Neutrophil (primary cell): ENCODE results near the gene RBM33.

Experiments used
- H3K27ac ChIP-seq: fragments of 200-600 bp; sonication (generic); 2 replicates; pipeline ENCODE4 v1.5.1; 2016; ENCODE audit warnings: mild to moderate bottlenecking, moderate library complexity
- H3K27me3 ChIP-seq: fragments of 200-600 bp; sonication (generic); 2 replicates; pipeline ENCODE4 v1.6.0; 2016; ENCODE audit warnings: mild to moderate bottlenecking
- H3K36me3 ChIP-seq: fragments of 200-600 bp; sonication (generic); 2 replicates; pipeline ENCODE4 v1.5.1; 2017
- H3K4me1 ChIP-seq, 2 experiments: fragments of 200-600 bp in 1 of 2; sonication (generic) in 1 of 2; 1 replicate in 1 of 2; 2 replicates in 1 of 2; pipeline versions ENCODE4 v1.5.1 to v1.6.1; 2013 to 2016; ENCODE audit warnings: low read depth in 1 of 2, low read length in 1 of 2, mild to moderate bottlenecking in 1 of 2, moderate library complexity in 1 of 2; ENCODE audit not compliant: control insufficient read depth in 1 of 2, insufficient read depth in 1 of 2
- H3K4me3 ChIP-seq, 2 experiments: fragments of 200-600 bp in 1 of 2; sonication (generic) in 1 of 2; 1 replicate in 1 of 2; 2 replicates in 1 of 2; pipeline ENCODE4 v1.5.1; 2013 to 2016; ENCODE audit warnings: low read depth in 1 of 2, low read length in 1 of 2, mild to moderate bottlenecking in 1 of 2, moderate library complexity in 1 of 2
- H3K9me3 ChIP-seq: fragments of 200-600 bp; sonication (generic); 2 replicates; pipeline ENCODE4 v1.5.1; 2016
- TF ChIP-seq, protein P1 (sequence below): fragments of 200-600 bp; sonication (generic); IDR thresholded peaks from 2 replicates; pipeline ENCODE4 v1.5.1; 2016; ENCODE audit warnings: antibody characterized with exemption

Gene RBM33

DNA sequence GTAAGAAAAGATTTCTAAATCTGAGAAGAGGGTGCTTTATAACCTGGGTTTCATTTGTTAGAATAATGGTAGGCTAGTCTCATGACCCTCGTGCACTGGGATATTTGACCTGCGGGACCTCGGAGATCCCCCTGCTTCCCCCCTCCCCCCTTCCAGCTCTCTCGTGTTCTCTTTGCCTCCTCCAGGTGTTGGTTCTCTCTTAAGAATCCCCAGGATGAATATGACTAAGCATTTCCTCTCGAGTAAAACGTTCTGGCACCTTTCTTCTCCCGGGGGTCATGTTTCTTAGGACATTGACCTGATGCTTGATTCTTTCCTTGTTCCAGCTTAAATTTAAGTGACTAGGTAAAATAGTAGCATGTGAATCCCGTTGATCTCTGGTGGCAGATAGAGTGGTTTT, 96.6 kb downstream of the RBM33 start:
- H3K36me3 ChIP-seq = peaks cover 91% of the 10 kb centered on the region
- H3K27ac ChIP-seq = no peak overlapping the region
- H3K27me3 ChIP-seq = no peaks in the 10 kb centered on the region
- no peaks in the 10 kb centered on the region for H3K4me1 ChIP-seq
- no peaks in the 10 kb centered on the region for H3K9me3 ChIP-seq
- TF ChIP-seq, protein P1, sequence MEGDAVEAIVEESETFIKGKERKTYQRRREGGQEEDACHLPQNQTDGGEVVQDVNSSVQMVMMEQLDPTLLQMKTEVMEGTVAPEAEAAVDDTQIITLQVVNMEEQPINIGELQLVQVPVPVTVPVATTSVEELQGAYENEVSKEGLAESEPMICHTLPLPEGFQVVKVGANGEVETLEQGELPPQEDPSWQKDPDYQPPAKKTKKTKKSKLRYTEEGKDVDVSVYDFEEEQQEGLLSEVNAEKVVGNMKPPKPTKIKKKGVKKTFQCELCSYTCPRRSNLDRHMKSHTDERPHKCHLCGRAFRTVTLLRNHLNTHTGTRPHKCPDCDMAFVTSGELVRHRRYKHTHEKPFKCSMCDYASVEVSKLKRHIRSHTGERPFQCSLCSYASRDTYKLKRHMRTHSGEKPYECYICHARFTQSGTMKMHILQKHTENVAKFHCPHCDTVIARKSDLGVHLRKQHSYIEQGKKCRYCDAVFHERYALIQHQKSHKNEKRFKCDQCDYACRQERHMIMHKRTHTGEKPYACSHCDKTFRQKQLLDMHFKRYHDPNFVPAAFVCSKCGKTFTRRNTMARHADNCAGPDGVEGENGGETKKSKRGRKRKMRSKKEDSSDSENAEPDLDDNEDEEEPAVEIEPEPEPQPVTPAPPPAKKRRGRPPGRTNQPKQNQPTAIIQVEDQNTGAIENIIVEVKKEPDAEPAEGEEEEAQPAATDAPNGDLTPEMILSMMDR = no peak
- H3K4me3 ChIP-seq = no peak overlapping the region

DNA sequence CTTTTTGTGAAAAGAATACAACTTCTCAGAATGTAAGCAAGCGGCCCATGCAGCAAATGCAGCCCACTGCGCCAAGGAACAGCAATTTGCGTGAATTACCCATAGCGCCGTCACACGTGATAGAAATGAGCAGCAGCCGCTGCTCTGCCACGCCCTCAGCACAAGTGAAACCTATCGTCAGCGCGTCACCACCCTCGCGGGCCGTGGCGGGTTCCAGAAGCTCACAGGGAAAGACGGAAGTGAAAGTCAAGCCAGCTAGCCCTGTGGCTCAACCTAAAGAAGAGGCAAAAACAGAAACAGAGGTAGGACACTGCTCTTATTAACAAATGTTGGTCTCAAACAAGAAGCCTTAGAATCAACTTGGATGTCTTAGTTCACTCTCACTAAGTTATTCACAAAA, 97.3 kb downstream of the RBM33 start:
- Histone ChIP-seq H3K36me3 (peaks cover 98% of the 10 kb centered on the region), H3K9me3 (no peaks in the 10 kb centered on the region), H3K4me1 (no peaks in the 10 kb centered on the region), H3K27ac (no peak overlapping the region), H3K4me3 (no peak overlapping the region), H3K27me3 (no peaks in the 10 kb centered on the region)
- TF ChIP-seq, protein P1 = no peak

DNA sequence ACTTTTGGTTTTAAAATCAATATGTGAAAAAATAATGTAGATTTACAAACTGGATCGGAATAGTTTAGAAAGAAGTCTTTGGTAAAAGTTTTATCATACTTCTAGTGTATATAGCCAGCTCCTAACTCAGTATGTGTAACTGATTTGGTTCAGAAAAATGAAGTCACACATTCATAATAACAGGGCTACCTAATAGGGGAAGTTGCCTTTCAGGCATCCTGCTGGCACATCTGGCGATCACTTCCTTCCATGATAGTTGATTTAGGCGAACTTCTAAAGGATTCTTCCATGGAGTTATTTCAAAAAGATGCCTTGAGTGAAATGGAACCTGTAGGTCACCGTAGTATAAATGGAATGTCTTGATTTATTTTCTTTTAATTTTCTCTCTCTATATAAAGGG, 98.7 kb downstream of the RBM33 start:
- Histone ChIP-seq H3K9me3 (no peaks in the 10 kb centered on the region), H3K27ac (no peak overlapping the region), H3K36me3 (peaks cover 95% of the 10 kb centered on the region), H3K4me3 (no peak overlapping the region), H3K27me3 (no peaks in the 10 kb centered on the region), H3K4me1 (no peaks in the 10 kb centered on the region)
- TF ChIP-seq, protein P1 = no peak

DNA sequence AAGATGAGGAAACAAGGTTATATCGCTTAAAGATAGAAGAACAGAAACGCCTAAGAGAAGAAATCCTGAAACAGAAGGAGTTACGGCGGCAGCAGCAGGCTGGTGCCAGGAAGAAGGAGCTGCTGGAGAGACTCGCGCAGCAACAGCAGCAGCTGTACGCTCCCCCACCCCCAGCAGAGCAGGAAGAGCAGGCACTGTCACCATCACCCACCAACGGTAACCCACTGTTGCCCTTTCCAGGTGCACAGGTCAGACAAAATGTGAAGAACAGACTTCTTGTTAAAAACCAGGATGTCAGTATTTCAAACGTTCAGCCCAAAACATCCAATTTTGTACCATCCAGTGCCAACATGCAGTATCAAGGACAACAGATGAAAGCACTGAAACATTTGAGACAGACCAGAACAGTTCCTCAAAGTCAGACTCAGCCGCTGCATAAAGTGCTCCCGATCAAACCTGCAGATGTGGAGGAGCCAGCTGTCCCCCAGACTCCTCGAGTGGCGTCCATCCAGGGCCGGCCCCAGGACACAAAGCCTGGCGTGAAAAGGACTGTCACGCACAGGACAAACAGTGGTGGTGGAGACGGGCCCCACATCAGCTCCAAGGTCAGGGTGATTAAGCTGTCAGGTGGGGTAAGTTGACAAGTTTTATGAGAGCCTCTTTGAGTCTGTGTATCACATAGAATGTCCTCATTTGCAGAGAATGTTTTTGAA, 100.7 kb downstream of the RBM33 start:
- H3K9me3 ChIP-seq = no peaks in the 10 kb centered on the region
- no peak overlapping the region for H3K27ac ChIP-seq
- TF ChIP-seq, protein P1 = no peak
- peaks cover 83% of the 10 kb centered on the region for H3K36me3 ChIP-seq
- peaks cover 6% of the 10 kb centered on the region in 2 experiments for H3K4me1 ChIP-seq
- H3K27me3 ChIP-seq = no peaks in the 10 kb centered on the region
- no peak overlapping the region for H3K4me3 ChIP-seq

DNA sequence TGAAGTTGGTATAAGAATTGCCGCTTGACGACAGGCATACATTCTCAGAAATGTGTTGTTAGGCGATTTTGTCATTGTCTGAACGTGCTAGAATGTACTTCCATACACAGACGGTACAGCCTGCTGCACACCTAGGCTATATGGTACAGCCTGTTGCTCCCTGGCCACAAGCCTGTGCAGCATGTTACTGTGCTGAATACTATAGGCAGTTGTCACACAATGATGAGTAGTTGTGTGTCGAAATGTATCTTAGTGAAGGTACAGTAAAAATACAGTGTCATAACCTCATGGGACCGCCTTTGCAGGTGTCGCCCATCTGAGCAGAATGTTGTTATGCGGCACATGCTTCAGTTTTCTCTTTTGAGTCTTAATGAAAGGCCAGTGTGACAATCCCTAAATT, 101.3 kb downstream of the RBM33 start:
- H3K36me3 ChIP-seq = peaks cover 77% of the 10 kb centered on the region
- TF ChIP-seq, protein P1 = no peak
- no peaks in the 10 kb centered on the region for H3K27me3 ChIP-seq
- H3K27ac ChIP-seq = no peak overlapping the region
- H3K4me3 ChIP-seq = no peak overlapping the region
- H3K9me3 ChIP-seq = no peaks in the 10 kb centered on the region
- peaks cover 6% of the 10 kb centered on the region in 2 experiments for H3K4me1 ChIP-seq
